SK-N-MC (cell line): ENCODE measurements around the gene RTN4RL2.

Experiments
- EZH2 ChIP-seq: fragments of 200-600 bp; sonication (generic); IDR thresholded peaks from one replicate; pipeline ENCODE4 v1.6.1; 2017; ENCODE audit warnings: antibody characterized with exemption
- FOXP2 ChIP-seq: optimal IDR thresholded peaks from 2 replicates; pipeline ENCODE3; 2011; ENCODE audit warnings: mild to moderate bottlenecking, moderate library complexity; ENCODE audit not compliant: insufficient read depth; ENCODE audit errors: extremely low read length, control extremely low read depth

DNA sequence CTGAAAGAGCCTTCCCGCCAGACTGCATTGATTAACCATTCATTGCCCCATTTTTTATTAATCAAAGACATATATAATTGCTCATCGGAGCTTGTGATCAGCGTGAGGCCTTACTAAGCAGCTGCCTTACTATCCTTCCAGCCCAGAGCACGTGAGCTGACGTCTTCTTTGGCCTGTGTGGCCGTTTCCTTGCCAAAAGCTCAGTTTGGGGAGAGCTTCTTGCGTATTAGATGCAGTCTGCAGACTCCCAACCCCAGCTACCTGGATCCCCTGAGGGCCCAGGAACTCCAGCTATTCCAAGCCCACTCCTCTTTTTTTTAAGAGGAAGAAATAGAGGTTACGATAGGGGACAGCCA lies 32.6 kb upstream of the RTN4RL2 start:
- no peak for TF ChIP-seq EZH2
- TF ChIP-seq FOXP2, result no peak
